Measurements from ENCODE around the gene ADAM17. TPM values are rescaled to one million over a fixed set of nuclear protein-coding genes. Genes with fewer than 3 reads are reported as not detected.
A peak's percentile ranks its signal among the peaks of the same experiment; 100 is the strongest.

ADAM17 gene
- polyA plus RNA-seq, 1 donor (not counting 4 experiments of a cell fraction or from before 2014, with no cell fraction given), result 13.3 TPM

- FAIRE-seq (peak; percentile 62), DNase-seq (ENCODE audit: low read depth, low spot score) (no peak)
- Histone ChIP-seq H3K4me2 (ENCODE audit: control insufficient read depth, extremely low read depth, insufficient read depth, low read depth, low read length) (peak overlapping the region; percentile 60), H3K4me3 (ENCODE audit: control insufficient read depth in 2 of 3, extremely low read depth in 1 of 3, insufficient read depth in 2 of 3, low read depth in 1 of 3, low read length in 3 of 3) (no peak overlapping the region), H3K27ac (ENCODE audit: control insufficient read depth, insufficient read depth, low read length) (peak overlapping the region; percentile 71), H3K36me3 (ENCODE audit: control insufficient read depth in 2 of 2, extremely low read depth in 1 of 2, insufficient read depth in 2 of 2, low read length in 2 of 2) (no peaks in the 10 kb centered on the region), H3K79me2 (ENCODE audit: control insufficient read depth, insufficient read depth, low read length) (no peaks in the 10 kb centered on the region), H3K27me3 (ENCODE audit: control insufficient read depth, extremely low read depth, insufficient read depth, low read length) (no peaks in the 10 kb centered on the region), H4K20me1 (ENCODE audit: control insufficient read depth, extremely low read depth, insufficient read depth, low read length) (no peaks in the 10 kb centered on the region), H3K9ac (ENCODE audit: control insufficient read depth, extremely low read depth, insufficient read depth, low read length) (peak overlapping the region; percentile 54), H3K4me1 (ENCODE audit: control insufficient read depth, extremely low read depth, insufficient read depth, low read length) (peaks cover 10% of the 10 kb centered on the region), H3K9me1 (ENCODE audit: control insufficient read depth, extremely low read depth, insufficient read depth, low read length) (peaks cover 2% of the 10 kb centered on the region), H3K9me3 (ENCODE audit: control insufficient read depth, low read depth, low read length) (no peaks in the 10 kb centered on the region), H2AFZ (ENCODE audit: control insufficient read depth, low read length) (peak overlapping the region; percentile 43)
- TF ChIP-seq CTCF (optimal IDR thresholded peaks at IDR 0.05 in 1 of 3, IDR thresholded peaks at IDR 0.05 in 1 of 3, conservative IDR thresholded peaks at IDR 0.05 in 1 of 3; ENCODE audit: extremely low read depth in 1 of 3, insufficient read depth in 2 of 3, low read length in 3 of 3) (no peak), EZH2 (IDR thresholded peaks at IDR 0.05; ENCODE audit: low read length) (no peak)
- dilution Hi-C loops (cut with MboI; ENCODE audit: extremely low pct_ligation_motif_present, low sequenced_read_pairs), result no loop called here
These were observed 10.0 kb upstream of the ADAM17 start for GRCh38 chr2:9565436-9566153.

DNA sequence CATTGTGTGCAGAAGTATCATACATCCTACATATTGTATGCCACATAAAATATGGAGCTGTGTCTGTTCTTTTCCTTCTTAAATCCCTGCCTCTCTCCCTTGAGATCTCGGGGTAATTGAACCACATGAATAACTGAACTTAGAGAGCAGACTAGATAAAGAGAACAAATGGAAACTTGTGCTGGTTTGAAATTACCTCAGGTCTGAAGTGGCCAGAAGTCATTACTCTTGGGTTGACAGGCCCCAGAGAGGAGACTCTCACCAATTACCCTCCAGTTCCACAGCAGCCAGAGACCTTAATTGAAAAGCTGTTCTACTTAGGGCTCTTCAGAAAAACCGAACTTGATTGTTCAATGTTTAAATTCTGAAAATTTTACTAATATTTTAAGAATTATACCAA is 5.0 kb upstream of the ADAM17 start:
- FAIRE-seq, result no peak
- H3K79me2 ChIP-seq (ENCODE audit: control insufficient read depth, insufficient read depth, low read length), result peaks cover 12% of the 10 kb centered on the region
- no peaks in the 10 kb centered on the region for H3K9me3 ChIP-seq (ENCODE audit: control insufficient read depth, low read depth, low read length)
- no peak overlapping the region for H3K4me2 ChIP-seq (ENCODE audit: control insufficient read depth, extremely low read depth, insufficient read depth, low read depth, low read length)
- DNase-seq (ENCODE audit: low read depth, low spot score), result no peak
- H3K27me3 ChIP-seq (ENCODE audit: control insufficient read depth, extremely low read depth, insufficient read depth, low read length), result no peaks in the 10 kb centered on the region
- no peaks in the 10 kb centered on the region for H3K9me1 ChIP-seq (ENCODE audit: control insufficient read depth, extremely low read depth, insufficient read depth, low read length)
- no peak overlapping the region for H3K27ac ChIP-seq (ENCODE audit: control insufficient read depth, insufficient read depth, low read length)
- dilution Hi-C loops (cut with MboI; ENCODE audit: extremely low pct_ligation_motif_present, low sequenced_read_pairs), result no loop called here
- no peak for TF ChIP-seq CTCF (optimal IDR thresholded peaks at IDR 0.05 in 1 of 3, IDR thresholded peaks at IDR 0.05 in 1 of 3, conservative IDR thresholded peaks at IDR 0.05 in 1 of 3; ENCODE audit: extremely low read depth in 1 of 3, insufficient read depth in 2 of 3, low read length in 3 of 3)
- no peak for TF ChIP-seq EZH2 (IDR thresholded peaks at IDR 0.05; ENCODE audit: low read length)
- H3K36me3 ChIP-seq (ENCODE audit: control insufficient read depth in 2 of 2, extremely low read depth in 1 of 2, insufficient read depth in 2 of 2, low read length in 2 of 2), result no peaks in the 10 kb centered on the region
- H2AFZ ChIP-seq (ENCODE audit: control insufficient read depth, low read length), result no peak overlapping the region
- no peaks in the 10 kb centered on the region for H4K20me1 ChIP-seq (ENCODE audit: control insufficient read depth, extremely low read depth, insufficient read depth, low read length)
- H3K4me1 ChIP-seq (ENCODE audit: control insufficient read depth, extremely low read depth, insufficient read depth, low read length), result peaks cover 22% of the 10 kb centered on the region
- H3K4me3 ChIP-seq (ENCODE audit: control insufficient read depth in 2 of 3, extremely low read depth in 1 of 3, insufficient read depth in 2 of 3, low read depth in 1 of 3, low read length in 3 of 3), result no peak overlapping the region
- no peak overlapping the region for H3K9ac ChIP-seq (ENCODE audit: control insufficient read depth, extremely low read depth, insufficient read depth, low read length)

All from keratinocyte (primary cell).